Mesendoderm (in vitro differentiated cells): Measurements from ENCODE around the gene RRP15.

Source experiments
- DNase-seq: peaks from one replicate; pipeline ENCODE4 v3.0.0; 2013
- H2AK5ac ChIP-seq: 2 replicates; pipeline ENCODE4 v1.6.1; 2013; ENCODE audit warnings: low read length, inconsistent platforms
- H2BK120ac ChIP-seq: 2 replicates; pipeline ENCODE4 v1.6.1; 2013; ENCODE audit warnings: low read depth, mild to moderate bottlenecking, low read length, moderate library complexity, mixed read lengths
- H2BK15ac ChIP-seq: replicated peaks from 2 replicates; pipeline ENCODE4 v1.6.1; 2013; ENCODE audit warnings: low read depth, mild to moderate bottlenecking, moderate library complexity
- H2BK5ac ChIP-seq: 2 replicates; pipeline ENCODE4 v1.6.1; 2013; ENCODE audit warnings: low read length, inconsistent platforms
- H3K18ac ChIP-seq: 2 replicates; pipeline ENCODE4 v1.6.1; 2013; ENCODE audit warnings: mild to moderate bottlenecking, low read length, mixed read lengths
- H3K23ac ChIP-seq: one replicate; pipeline ENCODE4 v1.6.1; 2013; ENCODE audit warnings: low read length
- H3K27ac ChIP-seq: 2 replicates; pipeline ENCODE4 v1.5.1; 2013; ENCODE audit warnings: low read depth, mild to moderate bottlenecking, inconsistent platforms, low read length, moderate library complexity
- H3K27me3 ChIP-seq: 2 replicates; pipeline ENCODE4 v1.6.1; 2013; ENCODE audit warnings: low read length, control low read depth, mild to moderate bottlenecking, inconsistent platforms; ENCODE audit not compliant: insufficient read depth, poor library complexity
- H3K36me3 ChIP-seq: 2 replicates; pipeline ENCODE4 v1.6.1; 2013; ENCODE audit warnings: low read length, inconsistent platforms; ENCODE audit not compliant: control insufficient read depth, insufficient read depth
- H3K4ac ChIP-seq: one replicate; pipeline ENCODE4 v1.6.1; 2013; ENCODE audit warnings: low read depth, mild to moderate bottlenecking, low read length, moderate library complexity
- H3K4me1 ChIP-seq: 2 replicates; pipeline ENCODE4 v1.6.1; 2013; ENCODE audit warnings: low read depth, low read length, inconsistent platforms; ENCODE audit not compliant: control insufficient read depth
- H3K4me2 ChIP-seq: 2 replicates; pipeline ENCODE4 v1.6.1; 2013; ENCODE audit warnings: low read length
- H3K4me3 ChIP-seq: 2 replicates; pipeline ENCODE4 v1.5.1; 2013; ENCODE audit warnings: mild to moderate bottlenecking, low read length
- H3K56ac ChIP-seq: one replicate; pipeline ENCODE4 v1.6.1; 2013; ENCODE audit warnings: low read length
- H3K79me1 ChIP-seq: 2 replicates; pipeline ENCODE4 v1.6.1; 2013; ENCODE audit warnings: low read length, inconsistent platforms
- H3K79me2 ChIP-seq: 2 replicates; pipeline ENCODE4 v1.6.1; 2013; ENCODE audit warnings: mild to moderate bottlenecking, low read length; ENCODE audit not compliant: control insufficient read depth, insufficient read depth
- H3K9ac ChIP-seq: 2 replicates; pipeline ENCODE4 v1.6.1; 2013; ENCODE audit warnings: low read length, inconsistent platforms
- H4K5ac ChIP-seq: one replicate; pipeline ENCODE4 v1.6.1; 2013; ENCODE audit warnings: low read length
- H4K8ac ChIP-seq: one replicate; pipeline ENCODE4 v1.6.1; 2013; ENCODE audit warnings: low read depth, mild to moderate bottlenecking, control low read depth, low read length, moderate library complexity
- whole genome bisulfite sequencing: extraction: QIAGEN DNeasy Blood & Tissue Kit; methylation state at CpG from one replicate; pipeline ENCODE4 v1.1.7; 2013; ENCODE audit warnings: low lambda C conversion rate, missing lambda C conversion rate; ENCODE audit not compliant: insufficient coverage; ENCODE audit errors: extremely low coverage; 5-methylcytosine and 5-hydroxymethylcytosine counted together

The RRP15 gene

DNA sequence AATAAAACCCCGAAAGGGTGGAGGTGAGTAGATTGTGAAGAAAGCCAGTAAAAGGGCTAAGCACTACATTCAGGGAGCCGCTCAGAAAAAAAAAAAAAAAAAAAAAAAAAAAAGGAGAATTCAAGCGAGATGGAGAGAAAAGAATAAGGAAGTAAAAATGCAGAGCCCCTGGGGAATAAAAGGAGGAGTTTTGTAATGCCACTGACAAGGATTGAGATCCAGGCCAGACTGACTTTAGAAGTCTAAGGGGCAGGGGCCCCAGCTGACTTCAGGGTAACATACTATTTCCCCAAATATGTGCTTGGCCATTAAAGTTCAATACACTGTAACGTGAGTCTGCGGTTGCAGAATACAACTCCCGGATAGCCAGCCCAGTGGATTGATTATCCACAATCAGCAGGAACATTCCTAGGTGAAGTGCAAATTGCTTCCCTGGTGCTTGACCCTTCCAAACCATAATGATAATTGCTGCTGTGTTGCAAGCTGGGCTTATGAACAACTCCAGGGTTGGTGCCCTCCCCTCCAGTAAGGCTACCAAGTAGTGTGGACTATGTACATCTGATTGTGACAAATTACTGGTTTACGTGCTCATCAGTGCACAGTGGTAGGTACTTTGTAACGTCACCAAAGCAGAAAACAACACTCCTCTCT, 30.7 kb upstream of the RRP15 start:
- H3K23ac ChIP-seq: no peak overlapping the region
- no peak overlapping the region for H4K8ac ChIP-seq
- no peak overlapping the region for H4K5ac ChIP-seq
- H3K9ac ChIP-seq: no peak overlapping the region
- H2BK120ac ChIP-seq: no peak overlapping the region
- H3K4ac ChIP-seq: no peak overlapping the region
- no peak overlapping the region for H3K27ac ChIP-seq
- H2BK5ac ChIP-seq: no peak overlapping the region
- H3K56ac ChIP-seq: no peak overlapping the region
- H3K36me3 ChIP-seq: no peaks in the 10 kb centered on the region
- no peaks in the 10 kb centered on the region for H3K79me2 ChIP-seq
- no peak overlapping the region for H3K18ac ChIP-seq
- no peak overlapping the region for H3K4me3 ChIP-seq
- no CpG with 5 or more reads among the region's 8 CpGs for WGBS
- no peak overlapping the region for H2AK5ac ChIP-seq
- H3K4me2 ChIP-seq: no peak overlapping the region
- H3K27me3 ChIP-seq: no peaks in the 10 kb centered on the region
- no peak overlapping the region for H2BK15ac ChIP-seq
- no peaks in the 10 kb centered on the region for H3K79me1 ChIP-seq
- H3K4me1 ChIP-seq: peaks cover 3% of the 10 kb centered on the region
- peak; percentile 57 for DNase-seq

DNA sequence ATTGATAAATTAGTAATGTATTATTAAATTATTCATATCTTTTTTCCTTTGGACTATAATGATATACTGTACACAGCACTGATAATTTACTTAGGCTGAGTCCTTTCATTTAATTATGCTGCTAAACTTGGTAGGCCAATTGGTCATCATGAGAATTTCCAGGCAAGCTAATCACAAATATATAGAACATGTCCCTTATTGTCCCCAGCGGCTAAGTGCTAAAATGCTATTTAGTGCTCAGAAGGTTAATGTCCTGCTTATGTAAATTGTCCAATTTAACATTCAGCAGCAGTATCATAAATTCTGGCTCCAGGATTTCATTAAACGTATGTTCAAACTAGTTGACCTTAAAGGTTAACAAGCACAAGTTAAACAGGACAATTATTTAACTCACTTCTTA, 30.0 kb upstream of the RRP15 start:
- no CpG with 5 or more reads among the region's 2 CpGs for WGBS
- Histone ChIP-seq H3K27me3 (no peaks in the 10 kb centered on the region), H3K79me1 (no peaks in the 10 kb centered on the region), H3K4me2 (no peak overlapping the region), H4K8ac (no peak overlapping the region), H2BK15ac (no peak overlapping the region), H3K9ac (no peak overlapping the region), H3K18ac (no peak overlapping the region), H3K4ac (no peak overlapping the region), H3K4me1 (peaks cover 3% of the 10 kb centered on the region), H2AK5ac (no peak overlapping the region), H3K4me3 (no peak overlapping the region), H4K5ac (no peak overlapping the region), H3K36me3 (no peaks in the 10 kb centered on the region), H3K27ac (no peak overlapping the region), H3K79me2 (no peaks in the 10 kb centered on the region), H3K56ac (no peak overlapping the region), H2BK5ac (no peak overlapping the region), H2BK120ac (no peak overlapping the region), H3K23ac (no peak overlapping the region)
- DNase-seq: no peak

DNA sequence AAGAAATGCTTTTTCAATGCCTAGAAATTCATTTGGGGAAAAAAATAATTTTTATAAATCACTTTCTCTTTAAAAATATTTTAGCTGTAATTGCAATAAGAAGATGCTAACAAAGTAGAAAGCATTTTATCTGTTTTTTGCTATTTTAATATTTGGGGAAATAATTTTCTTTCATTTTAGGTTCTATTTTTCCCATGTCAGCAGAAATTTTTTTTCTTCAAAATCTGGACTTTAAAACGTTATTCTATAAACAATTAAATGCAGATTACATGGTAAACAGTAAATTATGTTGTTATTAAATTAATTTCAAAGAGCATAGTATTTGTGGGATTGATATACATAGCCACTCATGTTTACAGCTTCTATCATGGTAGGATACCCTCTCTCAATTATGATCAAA, 27.7 kb upstream of the RRP15 start:
- H2BK120ac ChIP-seq: no peak overlapping the region
- H3K9ac ChIP-seq: no peak overlapping the region
- no peak for DNase-seq
- H3K27me3 ChIP-seq: no peaks in the 10 kb centered on the region
- no peak overlapping the region for H3K4me3 ChIP-seq
- no peaks in the 10 kb centered on the region for H3K79me1 ChIP-seq
- H3K18ac ChIP-seq: no peak overlapping the region
- H3K27ac ChIP-seq: no peak overlapping the region
- no peak overlapping the region for H4K8ac ChIP-seq
- H2BK5ac ChIP-seq: no peak overlapping the region
- WGBS: no CpG with 5 or more reads among the region's 1 CpG
- H3K56ac ChIP-seq: no peak overlapping the region
- H3K4me2 ChIP-seq: no peak overlapping the region
- no peaks in the 10 kb centered on the region for H3K36me3 ChIP-seq
- H3K23ac ChIP-seq: no peak overlapping the region
- H2AK5ac ChIP-seq: no peak overlapping the region
- no peak overlapping the region for H3K4ac ChIP-seq
- no peak overlapping the region for H2BK15ac ChIP-seq
- H4K5ac ChIP-seq: no peak overlapping the region
- peaks cover 3% of the 10 kb centered on the region for H3K4me1 ChIP-seq
- no peaks in the 10 kb centered on the region for H3K79me2 ChIP-seq

DNA sequence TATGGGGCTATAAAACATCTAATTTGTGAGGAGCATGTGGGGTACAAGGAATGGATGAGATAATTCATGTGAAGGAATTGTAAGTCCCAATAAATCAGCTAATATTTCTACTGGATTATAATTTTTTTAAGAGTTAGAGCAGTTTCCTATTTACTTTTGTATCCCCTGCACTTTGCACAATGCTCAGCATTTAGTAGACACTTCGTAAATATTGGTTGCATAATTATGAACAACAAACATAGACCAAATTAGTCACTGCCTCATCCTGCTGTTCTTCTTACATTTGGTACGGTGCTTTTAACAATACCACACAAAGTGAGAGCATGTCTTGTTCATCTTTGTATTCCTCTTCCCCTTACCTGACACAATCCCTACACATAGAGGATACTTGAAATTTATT, 27.1 kb upstream of the RRP15 start:
- Histone ChIP-seq H3K56ac (no peak overlapping the region), H3K79me1 (no peaks in the 10 kb centered on the region), H3K27ac (no peak overlapping the region), H3K23ac (no peak overlapping the region), H2BK15ac (no peak overlapping the region), H3K4me1 (peaks cover 3% of the 10 kb centered on the region), H3K9ac (no peak overlapping the region), H2BK5ac (no peak overlapping the region), H4K5ac (no peak overlapping the region), H4K8ac (no peak overlapping the region), H3K4me2 (no peak overlapping the region), H3K79me2 (no peaks in the 10 kb centered on the region), H3K4ac (no peak overlapping the region), H2BK120ac (no peak overlapping the region), H3K27me3 (no peaks in the 10 kb centered on the region), H3K36me3 (no peaks in the 10 kb centered on the region), H3K18ac (no peak overlapping the region), H3K4me3 (no peak overlapping the region), H2AK5ac (no peak overlapping the region)
- DNase-seq: no peak
- no CpG with 5 or more reads among the region's 2 CpGs for WGBS

DNA sequence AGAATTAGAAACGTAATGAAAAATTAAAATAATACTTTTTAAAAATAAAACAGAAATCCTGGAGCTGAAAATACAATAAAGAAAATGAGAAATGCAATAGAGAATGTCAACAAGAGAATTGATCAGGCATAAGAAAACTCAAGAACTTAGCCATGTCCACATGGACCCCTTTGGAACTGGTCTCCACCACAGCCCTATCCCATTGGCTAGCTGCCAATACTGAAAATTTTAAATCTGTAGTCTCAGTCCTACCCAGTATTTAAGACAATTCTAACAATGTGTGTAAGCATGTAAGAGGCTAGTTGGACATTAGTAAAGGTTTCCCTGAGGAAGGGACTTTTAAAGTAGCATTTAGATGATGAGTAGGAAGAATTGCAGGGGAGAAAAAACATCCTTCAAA, 25.8 kb upstream of the RRP15 start:
- H3K4me1 ChIP-seq: peaks cover 3% of the 10 kb centered on the region
- H3K79me2 ChIP-seq: no peaks in the 10 kb centered on the region
- no peak overlapping the region for H4K5ac ChIP-seq
- H3K27ac ChIP-seq: no peak overlapping the region
- no peak overlapping the region for H3K4ac ChIP-seq
- WGBS: no CpG with 5 or more reads among the region's 1 CpG
- H2BK5ac ChIP-seq: no peak overlapping the region
- H3K23ac ChIP-seq: no peak overlapping the region
- no peak overlapping the region for H4K8ac ChIP-seq
- no peak overlapping the region for H2BK120ac ChIP-seq
- H3K18ac ChIP-seq: no peak overlapping the region
- no peak overlapping the region for H2AK5ac ChIP-seq
- DNase-seq: no peak
- H3K4me2 ChIP-seq: no peak overlapping the region
- no peak overlapping the region for H3K4me3 ChIP-seq
- H2BK15ac ChIP-seq: no peak overlapping the region
- no peaks in the 10 kb centered on the region for H3K36me3 ChIP-seq
- no peaks in the 10 kb centered on the region for H3K27me3 ChIP-seq
- no peak overlapping the region for H3K9ac ChIP-seq
- H3K79me1 ChIP-seq: no peaks in the 10 kb centered on the region
- H3K56ac ChIP-seq: no peak overlapping the region

DNA sequence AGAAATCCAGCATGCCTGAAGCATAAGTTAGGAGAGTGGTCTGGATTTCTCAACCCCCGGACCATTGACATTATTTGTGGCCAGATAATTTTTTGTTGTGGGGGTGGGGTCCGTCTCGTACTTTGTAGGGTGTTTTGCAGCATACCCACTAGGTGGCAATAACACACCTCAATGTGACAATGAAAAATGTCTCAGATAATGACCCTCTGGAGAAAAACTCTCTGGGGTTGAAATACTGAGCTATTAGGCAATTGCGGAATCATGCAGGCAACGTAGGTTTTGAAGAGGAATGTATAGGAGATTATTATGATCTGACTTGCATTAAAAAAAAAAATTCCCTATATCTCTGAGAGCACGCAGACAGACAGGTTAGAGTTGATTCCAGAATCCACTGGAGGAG, 25.3 kb upstream of the RRP15 start:
- H3K56ac ChIP-seq: no peak overlapping the region
- no peak overlapping the region for H3K4me2 ChIP-seq
- no CpG with 5 or more reads among the region's 6 CpGs for WGBS
- H2AK5ac ChIP-seq: no peak overlapping the region
- H2BK5ac ChIP-seq: no peak overlapping the region
- H3K9ac ChIP-seq: no peak overlapping the region
- H4K5ac ChIP-seq: no peak overlapping the region
- H3K27ac ChIP-seq: no peak overlapping the region
- H2BK15ac ChIP-seq: no peak overlapping the region
- H3K4ac ChIP-seq: no peak overlapping the region
- no peak overlapping the region for H3K18ac ChIP-seq
- no peak overlapping the region for H3K4me3 ChIP-seq
- no peaks in the 10 kb centered on the region for H3K4me1 ChIP-seq
- H3K79me2 ChIP-seq: no peaks in the 10 kb centered on the region
- H3K36me3 ChIP-seq: no peaks in the 10 kb centered on the region
- DNase-seq: peak; percentile 55
- H3K79me1 ChIP-seq: no peaks in the 10 kb centered on the region
- H2BK120ac ChIP-seq: no peak overlapping the region
- H3K27me3 ChIP-seq: no peaks in the 10 kb centered on the region
- H4K8ac ChIP-seq: no peak overlapping the region
- H3K23ac ChIP-seq: no peak overlapping the region
